Measurements from ENCODE around the gene NCCRP1.

GRCh38 chr19:39202998-39203355 is 6.2 kb downstream of the NCCRP1 start:
- TF ChIP-seq CTCF (IDR thresholded peaks at IDR 0.05) (no peak), EP300 (IDR thresholded peaks at IDR 0.05) (no peak), POLR2AphosphoS5 (IDR thresholded peaks at IDR 0.05) (no peak)

Data from gastroesophageal sphincter (tissue), 3 donors.